Measurements from ENCODE around the gene RNF130. TPM values are rescaled to one million over a fixed set of nuclear protein-coding genes. Genes with fewer than 3 reads are reported as not detected.

RNF130 gene
- total RNA-seq, 1 experiment from 2014 or later = 31.4 TPM

GRCh38 chr5:179978792-179979191 lies 92.8 kb downstream of the RNF130 start:
- POLR2A ChIA-PET (ENCODE audit: low non-redundant PET) = no interaction called here
- CTCF ChIA-PET = no interaction called here
- Histone ChIP-seq H3K4me1 (ENCODE audit: insufficient read depth, low read length, poor library complexity, severe bottlenecking) (no peaks in the 10 kb centered on the region), H3K9me3 (ENCODE audit: low read depth, low read length, poor library complexity, severe bottlenecking) (no peaks in the 10 kb centered on the region), H3K4me3 (ENCODE audit: low read depth, low read length, poor library complexity, severe bottlenecking) (no peak overlapping the region), H3K27me3 (replicated peaks; ENCODE audit: insufficient read depth, low read depth, low read length, poor library complexity) (no peaks in the 10 kb centered on the region), H3K36me3 (ENCODE audit: insufficient read depth, low read length, poor library complexity, severe bottlenecking) (no peaks in the 10 kb centered on the region), H3K27ac (ENCODE audit: low read depth, low read length, poor library complexity, severe bottlenecking) (no peak overlapping the region)
- no TSS peak for BruUV-seq (replicated peaks)
- no peak for DNase-seq (ENCODE audit: low spot score)
- intact Hi-C loops (cut with micrococcal nuclease; ENCODE audit: unreplicated experiment) = no loop called here
- TF ChIP-seq, protein P1, sequence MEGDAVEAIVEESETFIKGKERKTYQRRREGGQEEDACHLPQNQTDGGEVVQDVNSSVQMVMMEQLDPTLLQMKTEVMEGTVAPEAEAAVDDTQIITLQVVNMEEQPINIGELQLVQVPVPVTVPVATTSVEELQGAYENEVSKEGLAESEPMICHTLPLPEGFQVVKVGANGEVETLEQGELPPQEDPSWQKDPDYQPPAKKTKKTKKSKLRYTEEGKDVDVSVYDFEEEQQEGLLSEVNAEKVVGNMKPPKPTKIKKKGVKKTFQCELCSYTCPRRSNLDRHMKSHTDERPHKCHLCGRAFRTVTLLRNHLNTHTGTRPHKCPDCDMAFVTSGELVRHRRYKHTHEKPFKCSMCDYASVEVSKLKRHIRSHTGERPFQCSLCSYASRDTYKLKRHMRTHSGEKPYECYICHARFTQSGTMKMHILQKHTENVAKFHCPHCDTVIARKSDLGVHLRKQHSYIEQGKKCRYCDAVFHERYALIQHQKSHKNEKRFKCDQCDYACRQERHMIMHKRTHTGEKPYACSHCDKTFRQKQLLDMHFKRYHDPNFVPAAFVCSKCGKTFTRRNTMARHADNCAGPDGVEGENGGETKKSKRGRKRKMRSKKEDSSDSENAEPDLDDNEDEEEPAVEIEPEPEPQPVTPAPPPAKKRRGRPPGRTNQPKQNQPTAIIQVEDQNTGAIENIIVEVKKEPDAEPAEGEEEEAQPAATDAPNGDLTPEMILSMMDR (conservative IDR thresholded peaks at IDR 0.05; ENCODE audit: low read depth, low read length) = no peak
- no peak for TF ChIP-seq EZH2 (IDR thresholded peaks at IDR 0.05; ENCODE audit: borderline replicate concordance, low read depth, low read length, poor library complexity, severe bottlenecking)

DNA sequence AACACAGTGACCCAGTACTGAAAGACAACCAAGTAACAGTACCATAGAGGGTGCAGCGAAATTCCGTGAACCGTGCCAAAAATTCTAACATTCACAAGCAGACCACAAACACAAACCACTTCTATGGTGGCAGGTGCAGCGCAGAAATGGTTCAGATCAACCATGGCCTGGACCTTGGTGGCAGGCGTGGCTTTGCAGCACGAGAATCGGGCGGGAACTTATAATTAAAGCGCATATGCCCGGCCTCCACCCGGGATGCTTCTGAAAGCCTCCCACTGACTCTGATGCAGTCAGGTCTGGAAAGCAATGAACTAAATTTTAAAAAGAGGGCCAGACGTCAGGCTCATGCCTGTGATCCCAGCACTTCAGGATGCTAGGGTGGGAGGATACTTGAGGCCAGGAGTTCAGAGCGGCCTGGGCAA lies 95.8 kb downstream of the RNF130 start:
- Histone ChIP-seq H3K27me3 (replicated peaks; ENCODE audit: insufficient read depth, low read depth, low read length, poor library complexity) (no peaks in the 10 kb centered on the region), H3K9me3 (ENCODE audit: low read depth, low read length, poor library complexity, severe bottlenecking) (no peaks in the 10 kb centered on the region), H3K36me3 (ENCODE audit: insufficient read depth, low read length, poor library complexity, severe bottlenecking) (no peaks in the 10 kb centered on the region), H3K4me1 (ENCODE audit: insufficient read depth, low read length, poor library complexity, severe bottlenecking) (no peaks in the 10 kb centered on the region), H3K27ac (ENCODE audit: low read depth, low read length, poor library complexity, severe bottlenecking) (no peak overlapping the region), H3K4me3 (ENCODE audit: low read depth, low read length, poor library complexity, severe bottlenecking) (no peak overlapping the region)
- TF ChIP-seq EZH2 (IDR thresholded peaks at IDR 0.05; ENCODE audit: borderline replicate concordance, low read depth, low read length, poor library complexity, severe bottlenecking) = no peak
- TF ChIP-seq, protein P1 (conservative IDR thresholded peaks at IDR 0.05; ENCODE audit: low read depth, low read length) = no peak
- no TSS peak for BruUV-seq (replicated peaks)
- DNase-seq (ENCODE audit: low spot score) = no peak
- ChIA-PET POLR2A (ENCODE audit: low non-redundant PET) (no interaction called here), CTCF (no interaction called here)
- intact Hi-C loops (cut with micrococcal nuclease; ENCODE audit: unreplicated experiment) = no loop called here

- intact Hi-C loops (cut with micrococcal nuclease; ENCODE audit: unreplicated experiment) = no loop called here
- peak; percentile 11 for DNase-seq (ENCODE audit: low spot score)
- Histone ChIP-seq H3K4me3 (ENCODE audit: low read depth, low read length, poor library complexity, severe bottlenecking) (no peak overlapping the region), H3K36me3 (ENCODE audit: insufficient read depth, low read length, poor library complexity, severe bottlenecking) (no peaks in the 10 kb centered on the region), H3K4me1 (ENCODE audit: insufficient read depth, low read length, poor library complexity, severe bottlenecking) (no peaks in the 10 kb centered on the region), H3K27me3 (replicated peaks; ENCODE audit: insufficient read depth, low read depth, low read length, poor library complexity) (no peaks in the 10 kb centered on the region), H3K27ac (ENCODE audit: low read depth, low read length, poor library complexity, severe bottlenecking) (no peak overlapping the region), H3K9me3 (ENCODE audit: low read depth, low read length, poor library complexity, severe bottlenecking) (no peaks in the 10 kb centered on the region)
- CTCF ChIA-PET = interaction anchor here (0.6 kb wide), 1 partner anchor 298 kb away, joined by 12 read pairs; no protein-coding TSS in a partner anchor
- POLR2A ChIA-PET (ENCODE audit: low non-redundant PET) = no interaction called here
- no TSS peak for BruUV-seq (replicated peaks)
- TF ChIP-seq, protein P1 (conservative IDR thresholded peaks at IDR 0.05; ENCODE audit: low read depth, low read length) = peak; percentile 51
- no peak for TF ChIP-seq EZH2 (IDR thresholded peaks at IDR 0.05; ENCODE audit: borderline replicate concordance, low read depth, low read length, poor library complexity, severe bottlenecking)
Measured at GRCh38 chr5:179974946-179975712, 96.4 kb downstream of the RNF130 start.

Measured in A673 (cell line).